Central memory CD8-positive, alpha-beta T cell (primary cell): ENCODE measurements around the gene ANXA6.
A peak's percentile ranks its signal among the peaks of the same experiment; 100 is the strongest.

ENCODE experiments used
- ATAC-seq: fragments of 150-1000 bp; cut with Tn5 transposase; replicated peaks from 2 replicates; pipeline ENCODE4 v1.10.0; 2022; ENCODE audit warnings: mild to moderate bottlenecking, moderate FRiP score, moderate number of reproducible peaks; ENCODE audit not compliant: poor library complexity, severe bottlenecking; ENCODE audit errors: extremely low read depth
- DNase-seq, 2 donors: peaks; one replicate each; pipeline ENCODE4 v3.0.0; 2021; ENCODE audit warnings: low spot score in 2 of 2
- H3K27ac Mint-ChIP-seq: one replicate; pipeline ENCODE4 v1.8.0; 2022; ENCODE audit warnings: low read depth, mild to moderate bottlenecking, moderate library complexity, mixed read lengths
- H3K27me3 Mint-ChIP-seq: one replicate; pipeline ENCODE4 v1.8.0; 2022; ENCODE audit warnings: mixed read lengths
- H3K36me3 Mint-ChIP-seq: one replicate; pipeline ENCODE4 v1.8.0; 2022; ENCODE audit warnings: mild to moderate bottlenecking, moderate library complexity, mixed read lengths; ENCODE audit not compliant: insufficient read depth
- H3K4me1 Mint-ChIP-seq: one replicate; pipeline ENCODE4 v1.8.0; 2022; ENCODE audit warnings: mixed read lengths
- H3K4me3 Mint-ChIP-seq: one replicate; pipeline ENCODE4 v1.8.0; 2022; ENCODE audit warnings: mild to moderate bottlenecking, moderate library complexity, mixed read lengths
- H3K9me3 Mint-ChIP-seq: one replicate; pipeline ENCODE4 v1.8.0; 2022; ENCODE audit warnings: mixed read lengths

The ANXA6 gene

GRCh38 chr5:151110122-151110681 lies 47.4 kb downstream of the ANXA6 start:
- Mint-ChIP-seq H3K4me1 (peaks cover 17% of the 10 kb centered on the region), H3K36me3 (peaks cover 62% of the 10 kb centered on the region), H3K27me3 (no peaks in the 10 kb centered on the region), H3K4me3 (no peak overlapping the region), H3K9me3 (no peaks in the 10 kb centered on the region), H3K27ac (peak overlapping the region; percentile 65)
- DNase-seq (no peak), ATAC-seq (no peak)

GRCh38 chr5:151108566-151108965 lies 49.0 kb downstream of the ANXA6 start:
- Mint-ChIP-seq H3K36me3 (peaks cover 61% of the 10 kb centered on the region), H3K4me1 (peaks cover 23% of the 10 kb centered on the region), H3K27ac (peak overlapping the region; percentile 1), H3K4me3 (no peak overlapping the region), H3K9me3 (no peaks in the 10 kb centered on the region), H3K27me3 (no peaks in the 10 kb centered on the region)
- ATAC-seq (no peak), DNase-seq (no peak)

GRCh38 chr5:151107738-151108520 lies 49.6 kb downstream of the ANXA6 start:
- H3K27ac Mint-ChIP-seq = peak overlapping the region; percentile 1
- no peaks in the 10 kb centered on the region for H3K27me3 Mint-ChIP-seq
- H3K36me3 Mint-ChIP-seq = peaks cover 64% of the 10 kb centered on the region
- peaks cover 23% of the 10 kb centered on the region for H3K4me1 Mint-ChIP-seq
- H3K4me3 Mint-ChIP-seq = no peak overlapping the region
- DNase-seq (no peak), ATAC-seq (no peak)
- no peaks in the 10 kb centered on the region for H3K9me3 Mint-ChIP-seq

DNA sequence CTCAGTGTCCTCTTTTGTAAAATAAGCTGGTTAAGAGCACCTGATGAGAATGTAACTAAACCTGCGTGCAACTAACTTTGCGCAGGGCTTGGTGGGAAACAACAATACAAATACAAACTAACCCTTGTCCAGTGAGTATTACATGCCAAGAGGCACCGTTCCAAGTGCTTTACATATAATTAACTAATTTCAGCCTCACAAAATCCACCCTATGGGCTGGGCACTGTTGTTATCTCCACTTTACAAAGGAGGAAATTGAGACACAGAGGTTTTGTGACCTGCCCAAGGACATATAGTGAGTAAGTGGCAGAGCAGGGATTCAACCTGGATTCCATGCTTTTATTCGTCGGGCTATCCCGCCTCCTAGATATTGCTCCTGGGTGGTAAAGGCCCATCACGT lies 50.5 kb downstream of the ANXA6 start:
- Mint-ChIP-seq H3K27me3 (no peaks in the 10 kb centered on the region), H3K4me1 (peaks cover 23% of the 10 kb centered on the region), H3K9me3 (no peaks in the 10 kb centered on the region), H3K4me3 (no peak overlapping the region), H3K27ac (peak overlapping the region; percentile 79), H3K36me3 (peaks cover 66% of the 10 kb centered on the region)
- ATAC-seq = no peak
- no peak for DNase-seq

- Mint-ChIP-seq H3K27me3 (no peaks in the 10 kb centered on the region), H3K4me3 (no peak overlapping the region), H3K36me3 (peaks cover 67% of the 10 kb centered on the region), H3K9me3 (no peaks in the 10 kb centered on the region), H3K4me1 (peaks cover 28% of the 10 kb centered on the region), H3K27ac (peak overlapping the region; percentile 79)
- DNase-seq (no peak), ATAC-seq (no peak)
These were observed 51.1 kb downstream of the ANXA6 start for GRCh38 chr5:151106509-151106908.

- Mint-ChIP-seq H3K9me3 (no peaks in the 10 kb centered on the region), H3K27me3 (no peaks in the 10 kb centered on the region), H3K36me3 (peaks cover 68% of the 10 kb centered on the region), H3K27ac (peak overlapping the region; percentile 79), H3K4me3 (no peak overlapping the region), H3K4me1 (peaks cover 28% of the 10 kb centered on the region)
- ATAC-seq = no peak
- DNase-seq = no peak
These were observed 51.5 kb downstream of the ANXA6 start for GRCh38 chr5:151106043-151106442.

GRCh38 chr5:151105561-151105960 lies 52.0 kb downstream of the ANXA6 start:
- Mint-ChIP-seq H3K27ac (no peak overlapping the region), H3K27me3 (no peaks in the 10 kb centered on the region), H3K9me3 (no peaks in the 10 kb centered on the region), H3K36me3 (peaks cover 67% of the 10 kb centered on the region), H3K4me3 (no peak overlapping the region), H3K4me1 (peaks cover 32% of the 10 kb centered on the region)
- ATAC-seq (no peak), DNase-seq (no peak)

- Mint-ChIP-seq H3K36me3 (peaks cover 71% of the 10 kb centered on the region), H3K9me3 (no peaks in the 10 kb centered on the region), H3K4me3 (no peak overlapping the region), H3K27ac (peak overlapping the region; percentile 65), H3K4me1 (peaks cover 32% of the 10 kb centered on the region), H3K27me3 (no peaks in the 10 kb centered on the region)
- no peak for DNase-seq
- ATAC-seq = no peak
These were observed 52.8 kb downstream of the ANXA6 start for GRCh38 chr5:151104795-151105194.

GRCh38 chr5:151101746-151102145 lies 55.8 kb downstream of the ANXA6 start:
- peak overlapping the region; percentile 74 for H3K27ac Mint-ChIP-seq
- DNase-seq (no peak), ATAC-seq (no peak)
- peaks cover 49% of the 10 kb centered on the region for H3K36me3 Mint-ChIP-seq
- no peak overlapping the region for H3K4me3 Mint-ChIP-seq
- H3K9me3 Mint-ChIP-seq = no peaks in the 10 kb centered on the region
- H3K27me3 Mint-ChIP-seq = no peaks in the 10 kb centered on the region
- H3K4me1 Mint-ChIP-seq = peaks cover 59% of the 10 kb centered on the region

GRCh38 chr5:151101151-151101550 lies 56.4 kb downstream of the ANXA6 start:
- no peaks in the 10 kb centered on the region for H3K27me3 Mint-ChIP-seq
- peak overlapping the region; percentile 74 for H3K27ac Mint-ChIP-seq
- no peak for ATAC-seq
- H3K36me3 Mint-ChIP-seq = peaks cover 44% of the 10 kb centered on the region
- no peak overlapping the region for H3K4me3 Mint-ChIP-seq
- H3K9me3 Mint-ChIP-seq = no peaks in the 10 kb centered on the region
- peaks cover 59% of the 10 kb centered on the region for H3K4me1 Mint-ChIP-seq
- no peak for DNase-seq

DNA sequence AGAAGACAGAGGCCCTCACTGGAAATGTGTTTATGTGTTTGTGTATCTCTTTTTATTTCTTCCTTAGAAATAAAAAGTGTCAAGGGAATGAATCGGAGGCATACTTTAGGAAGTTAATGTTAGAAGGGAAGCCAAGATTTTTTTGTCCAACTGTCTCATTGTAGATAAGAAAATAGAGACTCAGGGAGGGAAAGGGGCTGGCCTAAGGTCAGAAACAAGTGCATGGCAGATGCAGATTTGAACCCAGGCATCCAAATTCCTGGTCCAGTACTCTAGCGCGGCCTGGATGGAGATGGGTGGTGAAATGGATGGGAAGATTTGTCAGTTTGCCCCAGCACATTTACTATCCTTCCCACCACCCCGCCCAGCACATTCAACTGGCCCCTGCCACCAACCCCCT lies 56.9 kb downstream of the ANXA6 start:
- Mint-ChIP-seq H3K27ac (peak overlapping the region; percentile 95), H3K36me3 (peaks cover 41% of the 10 kb centered on the region), H3K9me3 (no peaks in the 10 kb centered on the region), H3K27me3 (no peaks in the 10 kb centered on the region), H3K4me3 (no peak overlapping the region), H3K4me1 (peaks cover 62% of the 10 kb centered on the region)
- no peak for ATAC-seq
- no peak for DNase-seq

DNA sequence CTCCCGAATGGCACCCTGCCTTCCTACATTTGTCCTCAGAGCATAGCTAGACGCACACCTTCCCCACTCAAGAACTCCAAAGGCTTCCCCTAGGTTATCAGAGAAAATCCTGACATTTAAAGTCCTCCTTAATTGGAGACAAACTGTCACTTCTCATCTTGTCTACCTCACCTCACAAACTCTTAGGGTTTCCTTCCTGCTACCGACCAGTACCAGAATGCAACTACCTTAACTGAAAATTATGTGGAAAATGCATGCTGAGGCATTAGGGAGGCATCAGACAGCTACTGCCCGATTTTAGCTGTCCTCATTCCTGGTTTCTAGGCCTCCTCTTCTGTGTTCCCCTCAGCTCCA lies 58.8 kb downstream of the ANXA6 start:
- peak overlapping the region; percentile 95 for H3K27ac Mint-ChIP-seq
- ATAC-seq = no peak
- peaks cover 75% of the 10 kb centered on the region for H3K4me1 Mint-ChIP-seq
- DNase-seq = no peak
- no peaks in the 10 kb centered on the region for H3K9me3 Mint-ChIP-seq
- H3K27me3 Mint-ChIP-seq = no peaks in the 10 kb centered on the region
- H3K4me3 Mint-ChIP-seq = peak overlapping the region; percentile 71
- H3K36me3 Mint-ChIP-seq = peaks cover 34% of the 10 kb centered on the region
